Psoas muscle (tissue), 8 donors: ENCODE measurements around the gene MRPL38. TPM values are rescaled to one million over a fixed set of nuclear protein-coding genes. Genes with fewer than 3 reads are reported as not detected.
A peak's percentile ranks its signal among the peaks of the same experiment; 100 is the strongest.
"Not testable (repeated sequence)": the region's sequence is repeated elsewhere in the genome, so short reads cannot be mapped to it uniquely, and the experiment has no call there.

ENCODE experiments used
- ATAC-seq, 4 donors: fragments of 200-7000 bp; cut with Tn5 transposase; one replicate each; pipeline ENCODE4 v1.9.1; 2020; ENCODE audit warnings: moderate library complexity in 3 of 4, mild to moderate bottlenecking in 2 of 4
- DNase-seq, 2 donors: peaks; one replicate each; pipeline ENCODE4 v3.0.0-alpha.2; 2020
- H3K27ac ChIP-seq: fragments of 200-600 bp; one replicate; pipeline ENCODE4 v1.8.0; 2022
- H3K27me3 ChIP-seq, 3 donors: fragments of 200-600 bp in 1 of 3; one replicate each; pipeline versions ENCODE4 v1.6.1 to v1.8.0; 2013 to 2022; ENCODE audit warnings: low read length in 2 of 3, mild to moderate bottlenecking in 2 of 3, moderate library complexity in 1 of 3; ENCODE audit not compliant: insufficient read depth in 3 of 3
- H3K36me3 ChIP-seq, 2 donors: fragments of 200-600 bp in 1 of 2; one replicate each; pipeline versions ENCODE4 v1.6.1 to v1.8.0; 2013 to 2022; ENCODE audit warnings: low read depth in 1 of 2, mild to moderate bottlenecking in 1 of 2, moderate library complexity in 1 of 2; ENCODE audit not compliant: insufficient read depth in 1 of 2
- H3K4me1 ChIP-seq: fragments of 200-600 bp; one replicate; pipeline ENCODE4 v1.8.0; 2022
- H3K4me3 ChIP-seq: fragments of 200-600 bp; one replicate; pipeline ENCODE4 v1.8.0; 2022; ENCODE audit warnings: mild to moderate bottlenecking
- H3K9me3 ChIP-seq: fragments of 200-600 bp; one replicate; pipeline ENCODE4 v1.8.0; 2022
- CTCF ChIP-seq: fragments of 200-600 bp; IDR thresholded peaks from one replicate; pipeline ENCODE4 v1.8.0; 2022; ENCODE audit warnings: antibody characterized with exemption
- WGBS, 3 donors: extraction: QIAGEN DNeasy Blood & Tissue Kit; methylation state at CpG; one replicate each; pipeline versions ENCODE4 v1.1.6 to v1.1.7; 2013; 5-methylcytosine and 5-hydroxymethylcytosine counted together
- intact Hi-C, 2 donors: fragments of 100-400 bp; cut with DNase I; formaldehyde crosslinking; loops; one replicate each; pipeline versions ENCODE4 v1.11.0 to v1.14.2; 2022
- polyA plus RNA-seq, 3 donors: library from polyadenylated mRNA; stranded (reverse); fragments of 200-250 nt; gene quantifications; one replicate each; pipeline ENCODE4 v1.2.3, GENCODE V29; 2013
- total RNA-seq, 4 donors: library from RNA; stranded (reverse); fragmentation: NEBNext Ultra II Directional in 2 of 4; extraction: Animal tissue kit (Norgen Biotek cat#: 25700) in 2 of 4; gene quantifications; one replicate each; pipeline versions ENCODE4 v1.2.1 to v1.2.4, GENCODE V29; 2021 to 2023
- donor health status: healthy with polysubstance abuse.
- donor health status: DM: no; HTN: no; CAD: no; lungs with moderate emphysema.
- donor health status: Bipolar disorder and iron deficiency.
- donor health status: healthy.
- donor health status: DM: yes; HTN: yes; CAD: no.
- donor health status: DM: no; HTN: no; CAD: no.
- donor health status: DM: no; HTN: no; CAD: no.
- donor health status: DM: yes; HTN: yes; CAD: no.

The MRPL38 gene
- total and polyA plus RNA-seq, 7 donors, result 104 to 168 (median 115) TPM

GRCh38 chr17:75854101-75854748, 50.5 kb downstream of the MRPL38 start:
- WGBS, 3 donors, result 9 to 16% (median 12%) methylated on average over 7 of the region's 7 CpGs
- Histone ChIP-seq H3K27me3 (no peaks in the 10 kb centered on the region), H3K36me3 (peaks cover 3 to 34% of the 10 kb centered on the region in 2 donors), H3K4me3 (peak overlapping the region; percentile 86), H3K4me1 (peaks cover 52% of the 10 kb centered on the region), H3K27ac (peak overlapping the region; percentile 98), H3K9me3 (no peaks in the 10 kb centered on the region)
- ATAC-seq (peak; percentile 54 to 71 (median 61)), DNase-seq (peak in 1 of 2 donors; percentile 75)
- TF ChIP-seq CTCF, result no peak
- intact Hi-C loops, result loop anchor here in 1 of 2 donors (2.0 kb wide), 2 partner anchors 23 to 43 kb away; partner anchors contain the start of gene TRIM65

- Histone ChIP-seq H3K4me1 (peaks cover 59% of the 10 kb centered on the region), H3K36me3 (peaks cover 6 to 42% of the 10 kb centered on the region in 2 donors), H3K27me3 (no peaks in the 10 kb centered on the region), H3K4me3 (peak overlapping the region; percentile 86), H3K27ac (peak overlapping the region; percentile 98), H3K9me3 (no peaks in the 10 kb centered on the region)
- no peak for DNase-seq
- WGBS, 3 donors, result 56 to 69% (median 62%) methylated on average over 7 of the region's 7 CpGs
- intact Hi-C loops, result no loop called here
- TF ChIP-seq CTCF, result no peak
- peak in 2 of 4 donors; percentile 24 to 43 for ATAC-seq
These were observed 51.3 kb downstream of the MRPL38 start for GRCh38 chr17:75853433-75853832.

GRCh38 chr17:75851693-75851991, 53.0 kb downstream of the MRPL38 start:
- H3K4me1 ChIP-seq, result peaks cover 63% of the 10 kb centered on the region
- peaks cover 15 to 60% of the 10 kb centered on the region in 2 donors for H3K36me3 ChIP-seq
- H3K9me3 ChIP-seq, DNase-seq, intact Hi-C loops, ATAC-seq, H3K27me3 ChIP-seq: not testable (repeated sequence)
- peak overlapping the region; percentile 8 for H3K4me3 ChIP-seq
- 32 to 62% (median 52%) methylated on average over 15 of the region's 15 CpGs for WGBS, 3 donors
- peak overlapping the region; percentile 98 for H3K27ac ChIP-seq

GRCh38 chr17:75850928-75851692, 53.6 kb downstream of the MRPL38 start:
- Histone ChIP-seq H3K27ac (peak overlapping the region; percentile 98), H3K36me3 (peaks cover 15 to 65% of the 10 kb centered on the region in 2 donors), H3K4me1 (peaks cover 65% of the 10 kb centered on the region), H3K4me3 (peak overlapping the region; percentile 8), H3K27me3 (no peaks in the 10 kb centered on the region), H3K9me3 (no peaks in the 10 kb centered on the region)
- 25 to 49% (median 38%) methylated on average over 12 of the region's 12 CpGs for WGBS, 3 donors
- intact Hi-C loops, result no loop called here
- ATAC-seq (peak; percentile 19 to 36 (median 26)), DNase-seq (peak; percentile 67 to 80)
- no peak for TF ChIP-seq CTCF

- H3K36me3 ChIP-seq, result peaks cover 15 to 70% of the 10 kb centered on the region in 2 donors
- TF ChIP-seq CTCF, result no peak
- peaks cover 79% of the 10 kb centered on the region for H3K4me1 ChIP-seq
- ATAC-seq (no peak), DNase-seq (no peak)
- H3K9me3 ChIP-seq, result no peaks in the 10 kb centered on the region
- 49 to 53% (median 50%) methylated on average over 9 of the region's 9 CpGs for WGBS, 3 donors
- no peaks in the 10 kb centered on the region for H3K27me3 ChIP-seq
- intact Hi-C loops, result loop anchor here (5.0 kb wide), 2 partner anchors 62 to 72 kb away; a partner anchor contains a TSS
- peak overlapping the region; percentile 98 for H3K27ac ChIP-seq
- H3K4me3 ChIP-seq, result no peak overlapping the region
These were observed 55.0 kb downstream of the MRPL38 start for GRCh38 chr17:75849724-75850123.
